ENCODE results near the gene WASHC4. TPM values are rescaled to one million over a fixed set of nuclear protein-coding genes. Genes with fewer than 3 reads are reported as not detected.

The WASHC4 gene
- total RNA-seq, 1 experiment from 2014 or later: 25.5 TPM

DNA sequence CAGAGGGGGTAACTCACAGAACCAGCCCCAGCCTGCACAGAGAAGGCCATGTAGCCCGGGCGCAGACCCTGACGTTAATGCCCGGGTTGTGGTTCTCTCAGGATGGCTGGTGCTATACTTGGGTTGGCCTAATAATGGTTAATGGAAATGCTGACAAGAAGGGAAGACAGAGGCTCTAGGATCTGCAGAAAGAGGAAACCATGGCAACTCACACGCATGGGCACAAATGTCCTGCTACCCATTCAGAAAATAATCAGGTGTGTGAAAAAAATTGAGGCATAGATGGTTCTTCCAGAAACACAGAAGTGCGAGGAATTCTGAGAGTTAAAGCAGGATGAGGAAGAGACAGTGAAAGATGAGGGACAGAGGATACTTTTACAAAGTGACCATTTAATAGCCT, 94.7 kb downstream of the WASHC4 start (continued):
- TF ChIP-seq, protein P1, sequence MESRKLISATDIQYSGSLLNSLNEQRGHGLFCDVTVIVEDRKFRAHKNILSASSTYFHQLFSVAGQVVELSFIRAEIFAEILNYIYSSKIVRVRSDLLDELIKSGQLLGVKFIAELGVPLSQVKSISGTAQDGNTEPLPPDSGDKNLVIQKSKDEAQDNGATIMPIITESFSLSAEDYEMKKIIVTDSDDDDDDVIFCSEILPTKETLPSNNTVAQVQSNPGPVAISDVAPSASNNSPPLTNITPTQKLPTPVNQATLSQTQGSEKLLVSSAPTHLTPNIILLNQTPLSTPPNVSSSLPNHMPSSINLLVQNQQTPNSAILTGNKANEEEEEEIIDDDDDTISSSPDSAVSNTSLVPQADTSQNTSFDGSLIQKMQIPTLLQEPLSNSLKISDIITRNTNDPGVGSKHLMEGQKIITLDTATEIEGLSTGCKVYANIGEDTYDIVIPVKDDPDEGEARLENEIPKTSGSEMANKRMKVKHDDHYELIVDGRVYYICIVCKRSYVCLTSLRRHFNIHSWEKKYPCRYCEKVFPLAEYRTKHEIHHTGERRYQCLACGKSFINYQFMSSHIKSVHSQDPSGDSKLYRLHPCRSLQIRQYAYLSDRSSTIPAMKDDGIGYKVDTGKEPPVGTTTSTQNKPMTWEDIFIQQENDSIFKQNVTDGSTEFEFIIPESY (IDR thresholded peaks at IDR 0.05; ENCODE audit: extremely low read depth, insufficient replicate concordance, low read length): no peak
- no peak for TF ChIP-seq ELF1 (IDR thresholded peaks at IDR 0.05; ENCODE audit: borderline replicate concordance, low read depth)

- Histone ChIP-seq H3K36me3 (ENCODE audit: control insufficient read depth in 1 of 2, insufficient read depth in 2 of 2, low read length in 2 of 2) (no peaks in the 10 kb centered on the region; a peak in 1 of 4 replicates), H3K9me3 (ENCODE audit: control insufficient read depth in 1 of 2, insufficient read depth in 1 of 2, low read depth in 1 of 2, low read length in 2 of 2) (no peaks in the 10 kb centered on the region), H3K79me2 (ENCODE audit: insufficient read depth, low read length) (no peaks in the 10 kb centered on the region), H3K27me3 (ENCODE audit: insufficient read depth, low read length) (no peaks in the 10 kb centered on the region), H3K9ac (ENCODE audit: low read length) (no peak overlapping the region), H3K4me2 (ENCODE audit: low read length) (no peak overlapping the region), H3K27ac (ENCODE audit: low read depth, low read length) (no peak overlapping the region), H3K9me2 (ENCODE audit: insufficient read depth) (no peaks in the 10 kb centered on the region), H2AFZ (ENCODE audit: low read depth, low read length, poor library complexity, severe bottlenecking) (no peak overlapping the region), H4K20me1 (ENCODE audit: insufficient read depth) (no peaks in the 10 kb centered on the region), H3K4me3 (replicated peaks in 1 of 2; ENCODE audit: low read depth in 1 of 2, low read length in 2 of 2) (no peak overlapping the region), H3K4me1 (ENCODE audit: control insufficient read depth in 1 of 2, insufficient read depth in 2 of 2, low read length in 2 of 2) (peaks cover 0 to 7% of the 10 kb centered on the region in 2 experiments; a peak in 1 of 4 replicates)
- no TSS peak for BruUV-seq (replicated peaks)
- ATAC-seq (no peak), DNase-seq (ENCODE audit: low read depth, low spot score) (no peak)
- ChIA-PET POLR2A (no interaction called here), CTCF (no interaction called here), RAD21 (ENCODE audit: low non-redundant PET in 1 of 2, low total read pairs in 2 of 2, uncharacterized antibody in 2 of 2, unreplicated experiment in 2 of 2) (no interaction called here)
- TF ChIP-seq, protein P1 (IDR thresholded peaks at IDR 0.05; ENCODE audit: extremely low read depth, insufficient replicate concordance, low read length): no peak
- TF ChIP-seq ELF1 (IDR thresholded peaks at IDR 0.05; ENCODE audit: borderline replicate concordance, low read depth): no peak
- TF ChIP-seq CEBPB (IDR thresholded peaks at IDR 0.05; ENCODE audit: low read depth): no peak
- no peak for TF ChIP-seq RAD21 (IDR thresholded peaks at IDR 0.05; ENCODE audit: low read depth)
- TF ChIP-seq SIN3A (IDR thresholded peaks at IDR 0.05; ENCODE audit: low read depth): no peak
- TF ChIP-seq ZFX (IDR thresholded peaks at IDR 0.05): no peak
- no peak for TF ChIP-seq FOSL1 (IDR thresholded peaks at IDR 0.05; ENCODE audit: low read depth)
- no peak for TF ChIP-seq ZNF274 (IDR thresholded peaks at IDR 0.05; ENCODE audit: low read depth, low read length)
- TF ChIP-seq, protein P2, sequence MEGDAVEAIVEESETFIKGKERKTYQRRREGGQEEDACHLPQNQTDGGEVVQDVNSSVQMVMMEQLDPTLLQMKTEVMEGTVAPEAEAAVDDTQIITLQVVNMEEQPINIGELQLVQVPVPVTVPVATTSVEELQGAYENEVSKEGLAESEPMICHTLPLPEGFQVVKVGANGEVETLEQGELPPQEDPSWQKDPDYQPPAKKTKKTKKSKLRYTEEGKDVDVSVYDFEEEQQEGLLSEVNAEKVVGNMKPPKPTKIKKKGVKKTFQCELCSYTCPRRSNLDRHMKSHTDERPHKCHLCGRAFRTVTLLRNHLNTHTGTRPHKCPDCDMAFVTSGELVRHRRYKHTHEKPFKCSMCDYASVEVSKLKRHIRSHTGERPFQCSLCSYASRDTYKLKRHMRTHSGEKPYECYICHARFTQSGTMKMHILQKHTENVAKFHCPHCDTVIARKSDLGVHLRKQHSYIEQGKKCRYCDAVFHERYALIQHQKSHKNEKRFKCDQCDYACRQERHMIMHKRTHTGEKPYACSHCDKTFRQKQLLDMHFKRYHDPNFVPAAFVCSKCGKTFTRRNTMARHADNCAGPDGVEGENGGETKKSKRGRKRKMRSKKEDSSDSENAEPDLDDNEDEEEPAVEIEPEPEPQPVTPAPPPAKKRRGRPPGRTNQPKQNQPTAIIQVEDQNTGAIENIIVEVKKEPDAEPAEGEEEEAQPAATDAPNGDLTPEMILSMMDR (IDR thresholded peaks at IDR 0.05 in 2 of 3, conservative IDR thresholded peaks at IDR 0.05 in 1 of 3; ENCODE audit: borderline replicate concordance in 1 of 3, insufficient read depth in 1 of 3, low read depth in 2 of 3, low read length in 2 of 3): no peak
- TF ChIP-seq, protein P3, sequence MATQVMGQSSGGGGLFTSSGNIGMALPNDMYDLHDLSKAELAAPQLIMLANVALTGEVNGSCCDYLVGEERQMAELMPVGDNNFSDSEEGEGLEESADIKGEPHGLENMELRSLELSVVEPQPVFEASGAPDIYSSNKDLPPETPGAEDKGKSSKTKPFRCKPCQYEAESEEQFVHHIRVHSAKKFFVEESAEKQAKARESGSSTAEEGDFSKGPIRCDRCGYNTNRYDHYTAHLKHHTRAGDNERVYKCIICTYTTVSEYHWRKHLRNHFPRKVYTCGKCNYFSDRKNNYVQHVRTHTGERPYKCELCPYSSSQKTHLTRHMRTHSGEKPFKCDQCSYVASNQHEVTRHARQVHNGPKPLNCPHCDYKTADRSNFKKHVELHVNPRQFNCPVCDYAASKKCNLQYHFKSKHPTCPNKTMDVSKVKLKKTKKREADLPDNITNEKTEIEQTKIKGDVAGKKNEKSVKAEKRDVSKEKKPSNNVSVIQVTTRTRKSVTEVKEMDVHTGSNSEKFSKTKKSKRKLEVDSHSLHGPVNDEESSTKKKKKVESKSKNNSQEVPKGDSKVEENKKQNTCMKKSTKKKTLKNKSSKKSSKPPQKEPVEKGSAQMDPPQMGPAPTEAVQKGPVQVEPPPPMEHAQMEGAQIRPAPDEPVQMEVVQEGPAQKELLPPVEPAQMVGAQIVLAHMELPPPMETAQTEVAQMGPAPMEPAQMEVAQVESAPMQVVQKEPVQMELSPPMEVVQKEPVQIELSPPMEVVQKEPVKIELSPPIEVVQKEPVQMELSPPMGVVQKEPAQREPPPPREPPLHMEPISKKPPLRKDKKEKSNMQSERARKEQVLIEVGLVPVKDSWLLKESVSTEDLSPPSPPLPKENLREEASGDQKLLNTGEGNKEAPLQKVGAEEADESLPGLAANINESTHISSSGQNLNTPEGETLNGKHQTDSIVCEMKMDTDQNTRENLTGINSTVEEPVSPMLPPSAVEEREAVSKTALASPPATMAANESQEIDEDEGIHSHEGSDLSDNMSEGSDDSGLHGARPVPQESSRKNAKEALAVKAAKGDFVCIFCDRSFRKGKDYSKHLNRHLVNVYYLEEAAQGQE (IDR thresholded peaks at IDR 0.05; ENCODE audit: low read depth): no peak
- no peak for TF ChIP-seq CBX3 (IDR thresholded peaks at IDR 0.05; ENCODE audit: low read depth)
- TF ChIP-seq POLR2AphosphoS5 (IDR thresholded peaks at IDR 0.05; ENCODE audit: low read depth, low read length): no peak
- no peak for TF ChIP-seq JUND (IDR thresholded peaks at IDR 0.05)
- TF ChIP-seq SP1 (IDR thresholded peaks at IDR 0.05; ENCODE audit: low read depth): no peak
- intact Hi-C loops (cut with micrococcal nuclease): no loop called here
Measured at GRCh38 chr12:105204127-105204526, 96.6 kb downstream of the WASHC4 start.

Measured in HCT116 (cell line).